GM12875 (cell line): ENCODE measurements around the gene LAMB3.

Source experiments
- H3K4me3 ChIP-seq: one replicate; pipeline ENCODE4 v1.5.1; 2011; ENCODE audit warnings: low read depth, low read length, control low read depth
- CTCF ChIP-seq: IDR thresholded peaks from 2 replicates; pipeline ENCODE4 v1.5.1; 2011; ENCODE audit warnings: low read depth, mild to moderate bottlenecking, control low read depth, inconsistent platforms, low read length, moderate library complexity, borderline replicate concordance; ENCODE audit not compliant: insufficient read depth

LAMB3 gene

DNA sequence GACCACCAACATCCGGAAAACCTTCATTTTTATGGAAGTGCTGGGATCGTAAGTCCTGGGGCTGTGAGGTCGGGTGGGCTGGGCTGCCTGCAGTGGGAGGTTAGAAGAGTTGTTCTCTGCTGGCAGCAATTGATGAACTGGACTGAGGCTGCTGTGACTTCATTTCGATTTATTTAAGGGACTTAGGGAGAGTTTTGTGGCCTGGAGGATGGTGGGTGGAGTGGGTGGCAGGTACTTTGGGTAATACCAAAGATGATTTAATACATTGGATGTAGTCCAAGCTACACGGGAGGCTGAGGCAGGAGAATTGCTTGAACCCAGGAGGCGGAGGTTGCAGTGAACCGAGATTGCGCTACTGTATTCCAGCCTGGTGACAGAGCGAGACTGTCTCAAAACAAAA lies 57.2 kb downstream of the LAMB3 start:
- no peak overlapping the region for H3K4me3 ChIP-seq
- TF ChIP-seq CTCF, result no peak

GRCh38 chr1:209594440-209594839 lies 57.8 kb downstream of the LAMB3 start:
- no peak overlapping the region for H3K4me3 ChIP-seq
- TF ChIP-seq CTCF, result no peak

- no peak for TF ChIP-seq CTCF
- H3K4me3 ChIP-seq, result no peak overlapping the region
These were observed 58.5 kb downstream of the LAMB3 start for GRCh38 chr1:209593747-209594146.

- H3K4me3 ChIP-seq, result no peak overlapping the region
- no peak for TF ChIP-seq CTCF
These were observed 61.8 kb downstream of the LAMB3 start for GRCh38 chr1:209590405-209590804.

GRCh38 chr1:209589863-209590262 lies 62.4 kb downstream of the LAMB3 start:
- TF ChIP-seq CTCF, result no peak
- H3K4me3 ChIP-seq, result no peak overlapping the region

- no peak for TF ChIP-seq CTCF
- H3K4me3 ChIP-seq, result no peak overlapping the region
These were observed 62.8 kb downstream of the LAMB3 start for GRCh38 chr1:209589440-209589839.

GRCh38 chr1:209587789-209588188 lies 64.4 kb downstream of the LAMB3 start:
- TF ChIP-seq CTCF, result no peak
- no peak overlapping the region for H3K4me3 ChIP-seq
